Measurements from ENCODE around the gene STAM. TPM values are rescaled to one million over a fixed set of nuclear protein-coding genes. Genes with fewer than 3 reads are reported as not detected.

The STAM gene
- total RNA-seq, 4 donors from 2014 or later: 15.6 to 18.8 (median 17.4) TPM

DNA sequence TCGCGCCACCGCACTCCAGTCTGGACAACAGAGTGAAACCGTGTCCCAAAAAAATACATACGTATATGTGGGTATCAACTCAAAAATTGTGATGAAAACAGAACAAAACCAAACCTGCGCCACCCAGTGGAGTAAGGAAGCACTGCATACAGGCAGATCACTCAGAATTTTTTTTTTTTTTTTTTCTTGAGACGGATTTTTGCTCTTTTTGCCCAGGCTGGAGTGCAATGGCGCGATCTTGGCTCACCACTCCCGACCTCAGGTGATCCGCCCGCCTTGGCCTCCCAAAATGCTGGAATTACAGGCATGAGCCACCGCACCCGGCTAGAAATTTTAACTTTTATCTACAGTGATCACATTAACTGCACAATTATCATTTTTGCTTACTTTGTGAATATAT lies 99.0 kb downstream of the STAM start:
- DNase-seq (ENCODE audit: extremely low spot score): peak; percentile 91
- Histone ChIP-seq H3K27me3 (no peaks in the 10 kb centered on the region), H3K36me3 (no peaks in the 10 kb centered on the region), H3K9me3 (no peaks in the 10 kb centered on the region), H3K4me1 (peaks cover 5 to 7% (median 7%) of the 10 kb centered on the region in 4 donors), H3K27ac (replicated peaks in 1 of 4) (no peak overlapping the region), H3K4me3 (peak overlapping the region in 2 of 4 donors; percentile 8 to 15)
- intact Hi-C loops (cut with DNase I): loop anchor here (10.0 kb wide), 1 partner anchor 492 kb away; no protein-coding TSS in a partner anchor
- 31% methylated on average over 14 of the region's 14 CpGs for WGBS
- no peak for TF ChIP-seq POLR2A (IDR thresholded peaks at IDR 0.05; ENCODE audit: low read depth)
- TF ChIP-seq, protein P1, sequence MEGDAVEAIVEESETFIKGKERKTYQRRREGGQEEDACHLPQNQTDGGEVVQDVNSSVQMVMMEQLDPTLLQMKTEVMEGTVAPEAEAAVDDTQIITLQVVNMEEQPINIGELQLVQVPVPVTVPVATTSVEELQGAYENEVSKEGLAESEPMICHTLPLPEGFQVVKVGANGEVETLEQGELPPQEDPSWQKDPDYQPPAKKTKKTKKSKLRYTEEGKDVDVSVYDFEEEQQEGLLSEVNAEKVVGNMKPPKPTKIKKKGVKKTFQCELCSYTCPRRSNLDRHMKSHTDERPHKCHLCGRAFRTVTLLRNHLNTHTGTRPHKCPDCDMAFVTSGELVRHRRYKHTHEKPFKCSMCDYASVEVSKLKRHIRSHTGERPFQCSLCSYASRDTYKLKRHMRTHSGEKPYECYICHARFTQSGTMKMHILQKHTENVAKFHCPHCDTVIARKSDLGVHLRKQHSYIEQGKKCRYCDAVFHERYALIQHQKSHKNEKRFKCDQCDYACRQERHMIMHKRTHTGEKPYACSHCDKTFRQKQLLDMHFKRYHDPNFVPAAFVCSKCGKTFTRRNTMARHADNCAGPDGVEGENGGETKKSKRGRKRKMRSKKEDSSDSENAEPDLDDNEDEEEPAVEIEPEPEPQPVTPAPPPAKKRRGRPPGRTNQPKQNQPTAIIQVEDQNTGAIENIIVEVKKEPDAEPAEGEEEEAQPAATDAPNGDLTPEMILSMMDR (IDR thresholded peaks at IDR 0.05): peak; percentile 77 to 98 (median 92)

DNA sequence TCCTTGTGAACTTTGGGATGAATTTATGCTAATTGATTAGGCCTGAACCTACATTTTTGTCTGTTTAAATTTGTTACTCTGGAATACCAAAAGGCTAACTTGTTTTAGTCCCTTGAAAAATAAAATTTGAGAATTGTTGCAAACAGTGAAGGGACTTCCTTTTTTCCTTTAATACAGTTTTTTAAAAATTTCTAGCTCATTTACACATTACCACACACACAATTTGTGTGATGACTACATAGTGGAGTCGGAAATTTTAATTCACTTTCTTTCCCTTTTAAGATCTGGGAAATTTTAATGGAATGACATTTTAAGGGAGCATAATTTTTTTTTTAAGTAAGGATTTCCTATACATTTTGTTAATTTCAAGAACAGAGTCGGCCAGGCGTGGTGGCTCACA lies 99.5 kb downstream of the STAM start:
- TF ChIP-seq, protein P1 (IDR thresholded peaks at IDR 0.05): no peak
- TF ChIP-seq POLR2AphosphoS5 (IDR thresholded peaks at IDR 0.05): no peak
- TF ChIP-seq POLR2A (IDR thresholded peaks at IDR 0.05; ENCODE audit: low read depth): no peak
- no peak for TF ChIP-seq EP300 (IDR thresholded peaks at IDR 0.05)
- DNase-seq (ENCODE audit: extremely low spot score): no peak
- intact Hi-C loops (cut with DNase I): loop anchor here (10.0 kb wide), 1 partner anchor 491 kb away; no protein-coding TSS in a partner anchor

DNA sequence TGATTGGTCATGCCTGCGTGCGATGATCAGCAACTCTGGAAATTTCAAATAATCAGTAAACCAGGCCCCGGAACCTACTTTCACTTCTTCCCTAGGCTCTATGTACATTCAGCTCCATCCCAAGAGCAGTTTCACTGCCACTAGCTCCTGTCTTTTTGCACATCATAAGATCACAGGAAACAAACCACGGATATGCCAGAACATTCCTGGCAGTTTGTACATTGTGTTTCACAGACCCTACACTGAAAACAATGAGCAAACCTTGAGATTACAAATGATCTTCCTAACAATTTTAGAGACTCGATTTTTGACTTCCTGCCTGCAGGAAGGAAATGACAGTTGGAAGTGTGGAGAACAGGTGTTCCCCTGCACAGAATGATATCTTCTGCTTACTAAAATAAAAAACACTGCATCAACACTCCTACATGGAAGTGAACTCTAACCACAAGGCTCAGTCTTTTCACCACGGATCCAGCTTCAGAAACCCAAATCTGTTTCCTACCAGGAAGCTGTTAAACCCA lies 100.5 kb downstream of the STAM start:
- TF ChIP-seq, protein P1 (IDR thresholded peaks at IDR 0.05): no peak
- TF ChIP-seq EP300 (IDR thresholded peaks at IDR 0.05) (no peak), POLR2A (IDR thresholded peaks at IDR 0.05; ENCODE audit: low read depth) (no peak), POLR2AphosphoS5 (IDR thresholded peaks at IDR 0.05) (no peak)
- intact Hi-C loops (cut with DNase I): loop anchor here (10.0 kb wide), 1 partner anchor 490 kb away; no protein-coding TSS in a partner anchor
- DNase-seq (ENCODE audit: extremely low spot score): peak; percentile 72
- Histone ChIP-seq H3K27ac (replicated peaks in 1 of 4) (peak overlapping the region in 3 of 4 donors; percentile 1 to 18 (median 10)), H3K36me3 (no peaks in the 10 kb centered on the region), H3K9me3 (no peaks in the 10 kb centered on the region), H3K27me3 (no peaks in the 10 kb centered on the region), H3K4me1 (peaks cover 5 to 7% (median 7%) of the 10 kb centered on the region in 4 donors), H3K4me3 (no peak overlapping the region)
- WGBS: 68% methylated on average over 6 of the region's 6 CpGs

More for the DNA sequence above, 99.5 kb downstream of the STAM start:
- Histone ChIP-seq H3K27me3 (no peaks in the 10 kb centered on the region), H3K27ac (replicated peaks in 1 of 4) (no peak overlapping the region), H3K36me3 (no peaks in the 10 kb centered on the region), H3K4me1 (peaks cover 5 to 7% (median 7%) of the 10 kb centered on the region in 4 donors), H3K4me3 (no peak overlapping the region), H3K9me3 (no peaks in the 10 kb centered on the region)
- 92% methylated on average over 3 of the region's 3 CpGs for WGBS

DNA sequence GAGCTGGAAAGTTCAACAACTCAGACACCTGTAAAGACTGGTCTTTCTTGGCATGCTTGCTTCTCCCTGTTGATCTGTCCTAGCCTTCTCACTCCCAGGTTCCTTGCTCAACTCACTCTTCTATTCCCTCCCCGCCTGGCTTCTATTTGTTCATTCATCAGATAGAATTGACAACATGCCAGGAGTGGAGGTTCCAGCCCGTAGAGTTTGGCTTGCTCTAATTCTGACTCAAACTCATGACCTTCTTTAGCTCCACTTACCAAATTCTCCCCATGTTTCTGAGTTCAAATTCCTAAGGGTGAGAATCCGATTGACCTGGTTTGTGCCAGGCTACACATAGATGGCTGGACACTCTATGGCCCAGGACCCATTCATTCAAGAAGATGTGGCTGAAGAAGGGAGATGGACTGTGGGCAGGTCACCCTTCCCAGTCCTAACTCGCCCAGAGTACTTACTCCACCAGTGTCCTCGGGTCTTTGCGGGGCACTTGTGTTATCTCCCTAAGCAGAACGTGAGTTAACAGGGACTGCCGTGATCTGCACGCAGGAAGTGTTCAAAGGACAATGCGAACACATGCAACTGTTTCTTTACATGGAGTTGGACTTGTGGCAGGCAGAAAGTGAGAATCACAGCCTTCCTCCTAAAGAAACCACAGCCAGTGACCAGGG lies 104.1 kb downstream of the STAM start:
- H3K4me3 ChIP-seq: no peak overlapping the region
- 86% methylated on average over 10 of the region's 10 CpGs for whole genome bisulfite sequencing
- intact Hi-C loops (cut with DNase I): loop anchor here (10.0 kb wide), 1 partner anchor 487 kb away; no protein-coding TSS in a partner anchor
- H3K27ac ChIP-seq (replicated peaks in 1 of 4): no peak overlapping the region
- H3K9me3 ChIP-seq: no peaks in the 10 kb centered on the region
- peak; percentile 72 for DNase-seq (ENCODE audit: extremely low spot score)
- H3K4me1 ChIP-seq: peaks cover under 1 to 7% (median 2%) of the 10 kb centered on the region in 4 donors
- H3K36me3 ChIP-seq: no peaks in the 10 kb centered on the region
- no peaks in the 10 kb centered on the region for H3K27me3 ChIP-seq
- TF ChIP-seq, protein P1 (IDR thresholded peaks at IDR 0.05): no peak
- TF ChIP-seq POLR2A (IDR thresholded peaks at IDR 0.05; ENCODE audit: low read depth) (no peak), EP300 (IDR thresholded peaks at IDR 0.05) (no peak)

Measured in esophagus muscularis mucosa (tissue), 4 donors.